ENCODE data around the gene GPC5.
"Not testable (repeated sequence)": the region's sequence is repeated elsewhere in the genome, so short reads cannot be mapped to it uniquely, and the experiment has no call there.

The GPC5 gene

GRCh38 chr13:92418818-92419412 is 1020.5 kb downstream of the GPC5 start:
- DNase-seq: no peak

- DNase-seq: no peak
Measured at GRCh38 chr13:92429231-92429630, 1030.8 kb downstream of the GPC5 start.

- DNase-seq: no peak
Measured at GRCh38 chr13:92433386-92433785, 1035.0 kb downstream of the GPC5 start.

GRCh38 chr13:92433963-92434362 is 1035.5 kb downstream of the GPC5 start:
- no peak for DNase-seq

- DNase-seq: no peak
Measured at GRCh38 chr13:92436924-92437323, 1038.5 kb downstream of the GPC5 start.

GRCh38 chr13:92444244-92444643 is 1045.8 kb downstream of the GPC5 start:
- DNase-seq: no peak

GRCh38 chr13:92451060-92451459 is 1052.6 kb downstream of the GPC5 start:
- no peak for DNase-seq

- no peak for DNase-seq
Measured at GRCh38 chr13:92452840-92453239, 1054.4 kb downstream of the GPC5 start.

GRCh38 chr13:92459306-92459705 is 1060.9 kb downstream of the GPC5 start:
- no peak for DNase-seq

GRCh38 chr13:92460479-92460878 is 1062.1 kb downstream of the GPC5 start:
- no peak for DNase-seq

- DNase-seq: no peak
Measured at GRCh38 chr13:92461402-92461801, 1063.0 kb downstream of the GPC5 start.

GRCh38 chr13:92461831-92462230 is 1063.4 kb downstream of the GPC5 start:
- DNase-seq: no peak

GRCh38 chr13:92463134-92463533 is 1064.7 kb downstream of the GPC5 start:
- no peak for DNase-seq

- no peak for DNase-seq
Measured at GRCh38 chr13:92473765-92474475, 1075.5 kb downstream of the GPC5 start.

- DNase-seq: no peak
Measured at GRCh38 chr13:92480387-92480786, 1082.0 kb downstream of the GPC5 start.

GRCh38 chr13:92482790-92483189 is 1084.4 kb downstream of the GPC5 start:
- DNase-seq: not testable (repeated sequence)

- no peak for DNase-seq
Measured at GRCh38 chr13:92483894-92484293, 1085.5 kb downstream of the GPC5 start.

GRCh38 chr13:92487238-92487637 is 1088.8 kb downstream of the GPC5 start:
- DNase-seq: no peak

GRCh38 chr13:92488249-92488852 is 1089.9 kb downstream of the GPC5 start:
- no peak for DNase-seq

- DNase-seq: no peak
Measured at GRCh38 chr13:92491839-92492238, 1093.4 kb downstream of the GPC5 start.

- DNase-seq: no peak
Measured at GRCh38 chr13:92494915-92495314, 1096.5 kb downstream of the GPC5 start.

- no peak for DNase-seq
Measured at GRCh38 chr13:92500192-92500591, 1101.8 kb downstream of the GPC5 start.

GRCh38 chr13:92510416-92510815 is 1112.0 kb downstream of the GPC5 start:
- no peak for DNase-seq

- no peak for DNase-seq
Measured at GRCh38 chr13:92512852-92513251, 1114.4 kb downstream of the GPC5 start.
